PC-3 (cell line): ENCODE results near the gene MVB12B. TPM values are rescaled to one million over a fixed set of nuclear protein-coding genes. Genes with fewer than 3 reads are reported as not detected.

Experiments
- ATAC-seq: fragments of 200-7000 bp; cut with Tn5 transposase; 2 replicates; pipeline ENCODE4 v1.9.1; 2020; ENCODE audit warnings: mild to moderate bottlenecking, moderate library complexity
- BruUV-seq: library from RNA; stranded (reverse); fragments of 400-500 nt; replicated peaks from 2 replicates; lab custom pipeline; 2021; lab: Mats Ljungman, UMichigan
- CTCF ChIA-PET: fragments of 300-600 bp; sonication (Branson Sonifier 250); formaldehyde crosslinking; loops from one replicate; lab custom pipeline; 2022; ENCODE audit warnings: antibody characterized with exemption; lab: Charles Lee
- POLR2A ChIA-PET: fragments of 300-600 bp; sonication (Branson Sonifier 250); formaldehyde crosslinking; loops from one replicate; lab custom pipeline; 2022; ENCODE audit warnings: antibody characterized with exemption; ENCODE audit not compliant: unreplicated experiment; lab: Charles Lee
- DNase-seq: peaks from one replicate; pipeline ENCODE4 v3.0.0-alpha.2; 2015
- H2AFZ ChIP-seq: fragments of 300-600 bp; sonication (generic); 2 replicates; pipeline ENCODE4 v1.6.0; 2016; ENCODE audit warnings: antibody characterized with exemption, low read length
- H3F3A ChIP-seq: fragments of 300-600 bp; sonication (generic); one replicate; pipeline ENCODE4 v1.6.0; 2017; ENCODE audit warnings: antibody characterized with exemption, low read length, control low read depth, mild to moderate bottlenecking; ENCODE audit not compliant: unreplicated experiment
- H3K27ac ChIP-seq: fragments of 300-600 bp; sonication (generic); 2 replicates; pipeline ENCODE4 v1.5.1; 2016; ENCODE audit warnings: mild to moderate bottlenecking, low read length
- H3K27me3 ChIP-seq: fragments of 300-600 bp; sonication (generic); 2 replicates; pipeline ENCODE4 v1.6.1; 2016; ENCODE audit warnings: low read length, mixed read lengths
- H3K36me3 ChIP-seq: fragments of 300-600 bp; sonication (generic); 2 replicates; pipeline ENCODE4 v1.6.1; 2016; ENCODE audit warnings: low read depth, mixed run types, low read length, mixed read lengths
- H3K4me1 ChIP-seq: fragments of 300-600 bp; sonication (generic); 2 replicates; pipeline ENCODE4 v1.5.1; 2016; ENCODE audit warnings: low read length; ENCODE audit not compliant: insufficient read depth
- H3K4me2 ChIP-seq: fragments of 300-600 bp; sonication (generic); 2 replicates; pipeline ENCODE4 v1.6.0; 2016; ENCODE audit warnings: low read length
- H3K4me3 ChIP-seq: fragments of 300-600 bp; sonication (generic); 2 replicates; pipeline ENCODE4 v1.5.1; 2016; ENCODE audit warnings: mild to moderate bottlenecking, low read length, mixed read lengths
- H3K79me2 ChIP-seq: fragments of 300-600 bp; sonication (generic); 2 replicates; pipeline ENCODE4 v1.6.1; 2017; ENCODE audit warnings: low read length, mixed read lengths
- H3K9ac ChIP-seq: fragments of 300-600 bp; sonication (generic); 2 replicates; pipeline ENCODE4 v1.6.0; 2016; ENCODE audit warnings: mild to moderate bottlenecking, low read length
- H3K9me2 ChIP-seq: fragments of 300-600 bp; sonication (generic); replicated peaks from 2 replicates; pipeline ENCODE4 v1.6.1; 2016; ENCODE audit warnings: mixed run types, low read length, mixed read lengths
- H3K9me3 ChIP-seq: fragments of 300-600 bp; sonication (generic); 2 replicates; pipeline ENCODE4 v1.6.1; 2016; ENCODE audit warnings: low read length, mixed read lengths
- H4K20me1 ChIP-seq: fragments of 300-600 bp; sonication (generic); 2 replicates; pipeline ENCODE4 v1.6.1; 2016; ENCODE audit warnings: low read length, mixed read lengths
- EZH2 ChIP-seq: fragments of 300-600 bp; sonication (generic); IDR thresholded peaks from one replicate; pipeline ENCODE4 v1.6.1; 2017; ENCODE audit warnings: antibody characterized with exemption, mild to moderate bottlenecking, low read length; ENCODE audit not compliant: unreplicated experiment
- EZH2phosphoT487 ChIP-seq: fragments of 300-600 bp; sonication (generic); IDR thresholded peaks from 2 replicates; pipeline ENCODE4 v1.6.1; 2018; ENCODE audit warnings: mild to moderate bottlenecking, antibody characterized with exemption, low read length, borderline replicate concordance
- intact Hi-C: fragments of 100-400 bp; cut with micrococcal nuclease; formaldehyde crosslinking; loops from 2 replicates; pipeline ENCODE4 v1.9.0; 2023
- total RNA-seq: library from RNA; depleted of rRNA; stranded (reverse); fragments of >200 nt; gene quantifications from 2 replicates; pipeline ENCODE4 v1.2.3, GENCODE V29; 2014
- TF ChIP-seq, protein P1 (sequence below): fragments of 300-600 bp; sonication (generic); conservative IDR thresholded peaks from 2 replicates; pipeline ENCODE4 v1.5.1; 2017; ENCODE audit warnings: antibody characterized with exemption, low read depth, mild to moderate bottlenecking, low read length

MVB12B gene
- total RNA-seq, 1 experiment from 2014 or later = 7.2 TPM

- ChIA-PET CTCF (no interaction called here), POLR2A (no interaction called here)
- Histone ChIP-seq H3K9me2 (no peaks in the 10 kb centered on the region), H4K20me1 (no peaks in the 10 kb centered on the region), H2AFZ (no peak overlapping the region), H3K4me2 (no peak overlapping the region), H3K9me3 (no peaks in the 10 kb centered on the region), H3K36me3 (no peaks in the 10 kb centered on the region), H3K27ac (no peak overlapping the region), H3F3A (no peaks in the 10 kb centered on the region), H3K27me3 (no peaks in the 10 kb centered on the region), H3K79me2 (no peaks in the 10 kb centered on the region), H3K9ac (no peak overlapping the region), H3K4me1 (peaks cover 11% of the 10 kb centered on the region), H3K4me3 (no peak overlapping the region)
- DNase-seq (no peak), ATAC-seq (no peak)
- BruUV-seq = no TSS peak
- intact Hi-C loops = no loop called here
- TF ChIP-seq EZH2phosphoT487 (no peak), EZH2 (no peak)
- TF ChIP-seq, protein P1, sequence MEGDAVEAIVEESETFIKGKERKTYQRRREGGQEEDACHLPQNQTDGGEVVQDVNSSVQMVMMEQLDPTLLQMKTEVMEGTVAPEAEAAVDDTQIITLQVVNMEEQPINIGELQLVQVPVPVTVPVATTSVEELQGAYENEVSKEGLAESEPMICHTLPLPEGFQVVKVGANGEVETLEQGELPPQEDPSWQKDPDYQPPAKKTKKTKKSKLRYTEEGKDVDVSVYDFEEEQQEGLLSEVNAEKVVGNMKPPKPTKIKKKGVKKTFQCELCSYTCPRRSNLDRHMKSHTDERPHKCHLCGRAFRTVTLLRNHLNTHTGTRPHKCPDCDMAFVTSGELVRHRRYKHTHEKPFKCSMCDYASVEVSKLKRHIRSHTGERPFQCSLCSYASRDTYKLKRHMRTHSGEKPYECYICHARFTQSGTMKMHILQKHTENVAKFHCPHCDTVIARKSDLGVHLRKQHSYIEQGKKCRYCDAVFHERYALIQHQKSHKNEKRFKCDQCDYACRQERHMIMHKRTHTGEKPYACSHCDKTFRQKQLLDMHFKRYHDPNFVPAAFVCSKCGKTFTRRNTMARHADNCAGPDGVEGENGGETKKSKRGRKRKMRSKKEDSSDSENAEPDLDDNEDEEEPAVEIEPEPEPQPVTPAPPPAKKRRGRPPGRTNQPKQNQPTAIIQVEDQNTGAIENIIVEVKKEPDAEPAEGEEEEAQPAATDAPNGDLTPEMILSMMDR = no peak
These were observed 29.9 kb upstream of the MVB12B start for GRCh38 chr9:126296687-126297086.

GRCh38 chr9:126297661-126298060, 29.0 kb upstream of the MVB12B start:
- no peak overlapping the region for H2AFZ ChIP-seq
- H3F3A ChIP-seq = no peaks in the 10 kb centered on the region
- ChIA-PET POLR2A (no interaction called here), CTCF (no interaction called here)
- no peak overlapping the region for H3K4me2 ChIP-seq
- no peaks in the 10 kb centered on the region for H3K27me3 ChIP-seq
- no peak overlapping the region for H3K4me3 ChIP-seq
- TF ChIP-seq EZH2phosphoT487 (no peak), EZH2 (no peak)
- TF ChIP-seq, protein P1 = no peak
- H4K20me1 ChIP-seq = no peaks in the 10 kb centered on the region
- DNase-seq (no peak), ATAC-seq (no peak)
- H3K79me2 ChIP-seq = no peaks in the 10 kb centered on the region
- no peak overlapping the region for H3K27ac ChIP-seq
- no peak overlapping the region for H3K9ac ChIP-seq
- peaks cover 11% of the 10 kb centered on the region for H3K4me1 ChIP-seq
- H3K36me3 ChIP-seq = no peaks in the 10 kb centered on the region
- H3K9me3 ChIP-seq = no peaks in the 10 kb centered on the region
- H3K9me2 ChIP-seq = no peaks in the 10 kb centered on the region
- BruUV-seq = no TSS peak
- intact Hi-C loops = no loop called here

DNA sequence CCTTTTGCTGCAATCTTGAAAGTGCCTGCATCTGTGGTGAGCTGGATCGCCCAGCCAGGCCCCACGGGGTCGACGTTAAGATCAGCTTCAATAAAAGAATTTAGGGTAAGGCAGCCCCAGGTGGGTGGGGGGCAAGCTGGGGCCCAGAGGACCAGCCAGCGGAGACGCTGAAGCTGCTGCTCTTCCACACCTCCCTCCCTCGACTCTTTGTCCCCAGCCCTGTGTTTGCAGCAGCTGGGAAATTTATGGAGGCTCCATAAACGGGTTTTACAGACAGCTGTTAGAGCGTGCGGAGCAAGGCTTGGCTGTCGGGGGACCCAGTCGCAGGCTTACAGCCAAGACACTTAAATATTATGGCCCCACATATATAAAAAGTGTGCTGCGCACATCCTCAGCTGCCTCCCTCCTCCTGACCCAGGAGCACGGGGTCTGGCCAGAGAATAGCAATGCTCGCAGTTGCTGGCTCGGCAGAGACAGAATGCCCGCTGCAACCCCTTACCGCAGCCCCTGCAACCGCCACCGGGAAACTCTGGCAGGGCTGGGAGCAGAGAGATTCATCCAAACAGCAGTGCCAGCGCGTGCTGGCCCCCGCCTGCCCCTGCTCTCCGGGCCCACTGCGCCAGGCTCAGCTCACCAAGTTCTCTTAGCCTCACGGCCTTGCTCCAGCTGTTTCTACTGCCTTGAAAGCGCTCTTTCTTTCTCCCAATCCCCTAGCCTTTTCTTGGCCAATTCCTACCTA, 28.4 kb upstream of the MVB12B start:
- Histone ChIP-seq H3K27ac (no peak overlapping the region), H3K36me3 (no peaks in the 10 kb centered on the region), H3K9me3 (no peaks in the 10 kb centered on the region), H3K9ac (no peak overlapping the region), H3K4me3 (no peak overlapping the region), H3K9me2 (no peaks in the 10 kb centered on the region), H3F3A (no peaks in the 10 kb centered on the region), H2AFZ (no peak overlapping the region), H3K27me3 (no peaks in the 10 kb centered on the region), H3K79me2 (no peaks in the 10 kb centered on the region), H3K4me1 (peaks cover 11% of the 10 kb centered on the region), H4K20me1 (no peaks in the 10 kb centered on the region), H3K4me2 (no peak overlapping the region)
- TF ChIP-seq, protein P1 = no peak
- TF ChIP-seq EZH2 = no peak
- TF ChIP-seq EZH2phosphoT487 = no peak
- no peak for ATAC-seq
- POLR2A ChIA-PET = no interaction called here
- CTCF ChIA-PET = no interaction called here
- intact Hi-C loops = no loop called here
- no peak for DNase-seq
- no TSS peak for BruUV-seq
